Measurements from ENCODE around the gene CBFA2T2.
A peak's percentile ranks its signal among the peaks of the same experiment; 100 is the strongest.

CBFA2T2 gene

GRCh38 chr20:33673410-33674293, 183.8 kb downstream of the CBFA2T2 start:
- H3K4me3 ChIP-seq (replicated peaks; ENCODE audit: low read depth, low read length): peak overlapping the region; percentile 74
- no peak for DNase-seq (ENCODE audit: low read depth)
- TF ChIP-seq CTCF (IDR thresholded peaks at IDR 0.05; ENCODE audit: low read length, missing control alignments): no peak

DNA sequence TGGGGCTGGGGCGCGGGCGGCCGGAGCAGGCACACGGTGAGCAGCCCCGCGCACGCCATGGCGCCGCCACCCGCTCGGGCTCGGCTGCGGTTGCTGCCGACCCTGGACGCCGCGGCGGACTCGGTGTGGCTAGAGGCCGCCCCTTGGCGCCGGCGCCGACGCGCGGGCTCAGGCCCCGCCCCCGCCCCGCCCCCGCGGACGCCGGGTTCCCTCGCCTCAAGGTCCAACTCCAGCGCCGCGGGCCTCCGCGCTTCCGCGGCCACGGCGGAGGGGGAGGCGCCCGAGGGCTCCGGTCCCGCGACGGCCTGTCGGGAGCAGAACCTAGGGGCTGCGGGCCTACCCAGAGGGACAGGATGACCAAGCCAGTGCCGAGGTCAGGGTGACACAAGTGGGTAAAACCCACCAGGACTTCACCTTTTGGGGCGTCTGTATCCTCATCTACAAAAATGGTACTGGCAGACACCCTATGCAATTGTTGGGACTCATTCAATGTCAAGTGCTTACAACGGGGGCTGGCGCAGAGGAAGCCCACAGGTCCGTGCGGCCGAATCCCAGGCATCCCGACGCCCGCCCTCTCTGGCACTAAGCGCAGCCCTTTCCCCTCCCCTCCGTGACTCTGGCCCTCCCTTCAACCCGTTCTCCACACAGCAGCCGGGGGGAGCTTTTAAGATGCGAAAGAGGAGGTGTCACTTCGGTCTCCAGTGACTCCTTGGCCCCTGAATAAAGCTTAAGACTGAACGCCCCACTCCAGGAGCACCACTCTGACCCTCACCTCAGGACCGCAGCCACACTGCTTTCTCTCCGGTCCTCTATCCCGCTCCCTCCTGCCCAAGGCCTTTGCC, 184.6 kb downstream of the CBFA2T2 start, which contains the start of gene NECAB3:
TSS of gene NECAB3 (minus strand) at position 135 of the 842 bp plus-strand sequence. CDS start at position 59, 76 bp downstream.
- no peak for TF ChIP-seq CTCF (IDR thresholded peaks at IDR 0.05; ENCODE audit: low read length, missing control alignments)
- DNase-seq (ENCODE audit: low read depth): peak; percentile 67
- H3K4me3 ChIP-seq (replicated peaks; ENCODE audit: low read depth, low read length): peak within 1 kb of the TSS; percentile 74

DNA sequence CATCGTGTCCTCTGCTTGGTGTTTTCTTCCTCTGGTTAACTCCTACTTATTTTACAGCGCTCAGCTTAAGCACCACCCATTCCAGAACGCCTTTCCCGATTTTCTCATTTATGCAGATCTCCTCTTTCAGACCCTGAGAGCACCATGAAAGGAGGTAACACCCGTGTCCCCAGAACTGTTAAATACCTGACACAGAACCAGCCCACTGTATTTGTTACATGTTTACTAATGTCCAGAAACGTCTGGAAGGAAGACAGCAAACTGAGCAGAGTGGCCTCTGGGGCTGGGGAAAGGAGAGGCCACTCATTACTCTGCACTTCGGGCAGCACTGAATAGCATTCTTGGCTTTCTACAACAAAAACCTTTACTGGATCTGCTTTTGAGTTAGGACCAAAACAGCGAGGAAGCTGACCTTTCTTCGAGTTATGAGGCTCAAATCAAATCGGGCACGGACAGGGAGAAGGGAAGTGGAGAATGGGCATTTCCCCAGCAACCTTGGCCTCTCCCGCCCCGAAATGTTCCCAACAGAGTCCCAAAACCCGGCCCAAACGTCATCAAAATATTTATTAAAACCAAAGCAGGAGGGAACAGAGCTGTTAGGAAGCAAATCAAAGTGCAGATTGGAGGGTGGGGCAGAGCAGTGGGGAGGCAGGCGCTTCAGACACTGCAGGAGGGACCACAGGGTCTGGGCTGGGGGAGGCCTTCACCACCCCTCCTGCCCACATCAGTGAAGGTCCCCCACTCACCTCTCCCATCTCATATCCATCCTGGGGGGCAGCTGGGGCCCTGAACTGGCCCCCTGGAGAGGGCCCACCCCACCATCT, 185.5 kb downstream of the CBFA2T2 start:
- TF ChIP-seq CTCF (IDR thresholded peaks at IDR 0.05; ENCODE audit: low read length, missing control alignments): no peak
- peak overlapping the region; percentile 74 for H3K4me3 ChIP-seq (replicated peaks; ENCODE audit: low read depth, low read length)
- DNase-seq (ENCODE audit: low read depth): peak; percentile 41

DNA sequence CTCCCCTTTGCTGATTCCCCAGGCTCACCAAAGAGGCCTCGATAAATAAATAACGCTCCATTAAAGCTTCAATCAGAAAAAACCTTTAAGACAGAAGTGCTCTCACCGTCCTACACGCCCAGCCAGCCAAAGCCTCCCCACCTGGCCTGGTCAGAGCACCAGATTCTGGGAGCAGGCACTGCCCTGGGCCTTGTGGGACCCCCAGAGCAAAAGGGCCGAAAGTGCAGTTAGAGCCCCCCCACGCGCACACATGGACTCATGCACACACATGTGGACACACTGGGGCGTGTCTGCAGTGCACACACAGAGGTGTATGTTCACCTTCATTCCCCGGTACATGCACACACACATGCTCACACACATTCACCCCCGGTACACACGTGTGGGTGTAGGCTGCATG, 186.2 kb downstream of the CBFA2T2 start:
- no peak overlapping the region for H3K4me3 ChIP-seq (replicated peaks; ENCODE audit: low read depth, low read length)
- TF ChIP-seq CTCF (IDR thresholded peaks at IDR 0.05; ENCODE audit: low read length, missing control alignments): no peak
- no peak for DNase-seq (ENCODE audit: low read depth)

DNA sequence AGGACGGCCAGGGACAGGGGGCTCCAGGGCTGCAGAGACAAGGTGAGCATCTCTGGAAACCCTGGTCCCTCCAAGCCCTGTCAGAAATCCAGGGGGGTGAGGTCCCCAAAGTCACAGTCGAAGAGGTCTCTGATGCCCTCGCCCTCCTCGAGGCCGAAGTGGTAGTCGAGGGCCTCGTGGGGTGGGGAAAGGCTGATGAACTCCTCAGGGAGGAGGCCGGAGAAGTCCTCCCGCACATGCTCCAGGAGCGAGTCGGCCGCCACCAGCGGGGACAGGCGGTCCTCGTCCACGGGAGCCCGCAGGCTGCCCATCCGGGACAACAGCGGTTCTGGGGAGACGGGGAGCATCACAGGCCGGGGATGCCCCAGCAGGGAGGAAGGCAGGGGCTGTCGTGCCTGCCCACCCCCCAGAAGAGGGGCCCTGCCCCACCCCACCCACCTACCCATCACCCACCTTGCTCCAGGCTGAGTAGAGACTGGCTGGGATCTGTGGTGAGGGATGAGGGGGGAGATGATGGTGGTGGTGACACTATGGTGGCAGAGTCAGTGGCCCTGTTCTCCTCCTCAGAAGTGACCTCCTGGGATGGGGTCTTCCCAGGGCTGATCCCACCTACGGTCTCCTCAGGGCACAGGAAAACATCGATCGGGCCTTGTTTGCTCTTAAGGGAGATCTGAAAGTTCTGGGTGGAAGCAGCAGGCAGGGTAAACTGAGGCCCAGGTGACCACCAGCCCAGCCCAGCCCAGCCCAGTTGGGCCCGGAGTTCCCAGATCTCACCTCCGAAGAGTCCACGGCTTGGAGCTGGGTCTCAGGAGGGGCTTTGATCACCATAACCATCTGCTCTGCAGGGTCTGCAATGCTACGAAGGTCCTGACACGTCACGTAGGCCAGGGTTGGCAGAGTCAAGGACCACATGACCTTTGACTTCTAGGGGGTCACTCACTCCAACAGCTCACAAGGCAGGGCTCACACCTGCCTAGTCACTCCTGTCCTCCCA, 187.1 kb downstream of the CBFA2T2 start:
- DNase-seq (ENCODE audit: low read depth): no peak
- no peak overlapping the region for H3K4me3 ChIP-seq (replicated peaks; ENCODE audit: low read depth, low read length)
- TF ChIP-seq CTCF (IDR thresholded peaks at IDR 0.05; ENCODE audit: low read length, missing control alignments): no peak
